Ovary (tissue), 9 donors: Measurements from ENCODE around the gene ADCK1. TPM values are rescaled to one million over a fixed set of nuclear protein-coding genes. Genes with fewer than 3 reads are reported as not detected.

Source experiments
- DNase-seq, 5 donors: peaks; one replicate each; pipeline ENCODE4 v3.0.0-alpha.2; 2019 to 2020
- H3K27ac ChIP-seq, 2 donors: fragments of 200-600 bp; one replicate each; pipeline versions ENCODE4 v1.5.1 to v1.8.0; 2019 to 2022
- H3K27me3 ChIP-seq: fragments of 200-600 bp; one replicate; pipeline ENCODE4 v1.8.0; 2022
- H3K36me3 ChIP-seq: fragments of 200-600 bp; sonication (generic); one replicate; pipeline ENCODE4 v1.5.1; 2019
- H3K4me1 ChIP-seq: one replicate; pipeline ENCODE4 v1.8.1; 2013; ENCODE audit warnings: mild to moderate bottlenecking, moderate library complexity; ENCODE audit not compliant: insufficient read depth
- H3K4me3 ChIP-seq: fragments of 200-600 bp; sonication (generic); one replicate; pipeline ENCODE4 v1.5.1; 2017
- H3K9me3 ChIP-seq, 2 donors: fragments of 200-600 bp in 1 of 2; sonication (generic) in 1 of 2; one replicate each; pipeline versions ENCODE4 v1.5.1 to v1.8.1; 2013 to 2019; ENCODE audit warnings: mild to moderate bottlenecking in 1 of 2, moderate library complexity in 1 of 2
- EP300 ChIP-seq: sonication (generic); formaldehyde crosslinking; IDR thresholded peaks from one replicate; pipeline ENCODE4 v1.6.1; 2017; ENCODE audit warnings: antibody characterized with exemption
- POLR2A ChIP-seq: fragments of 450-650 bp; IDR thresholded peaks from one replicate; pipeline ENCODE4 v1.6.1; 2017; ENCODE audit warnings: antibody characterized with exemption, mild to moderate bottlenecking, moderate library complexity
- WGBS, 3 donors: extraction: QIAGEN DNeasy Blood & Tissue Kit in 1 of 3; methylation state at CpG; one replicate each; pipeline versions ENCODE4 v1.1.5 to v1.1.7; 2013 to 2017; 5-methylcytosine and 5-hydroxymethylcytosine counted together
- intact Hi-C, 4 donors: fragments of 100-400 bp; cut with DNase I; formaldehyde crosslinking; loops; one replicate each; pipeline versions ENCODE4 v1.11.0 to v1.15.1; 2022 to 2023
- polyA plus RNA-seq, 2 donors: library from polyadenylated mRNA; stranded (reverse); fragments of 200-250 nt in 1 of 2; fragments of 350-450 nt in 1 of 2; fragmentation: Illumina TruSeq in 1 of 2; extraction: RNeasy Lipid Tissue Mini Kit (QIAGEN cat#74804) in 1 of 2; gene quantifications; one replicate each; pipeline ENCODE4 v1.2.3, GENCODE V29; 2013 to 2014
- total RNA-seq, 7 donors: library from RNA; depleted of rRNA in 2 of 7; stranded (reverse); fragments of >200 nt in 2 of 7; fragmentation: NEBNext Ultra II Directional in 3 of 7; extraction: Animal tissue kit (Norgen Biotek cat#: 25700) in 3 of 7; gene quantifications; one replicate each; pipeline versions ENCODE4 v1.1.0 to v1.2.4, GENCODE V29; 2016 to 2023
- TF ChIP-seq, protein P1 (sequence below), 3 donors: fragments of 450-650 bp in 2 of 3; fragments of 200-600 bp in 1 of 3; IDR thresholded peaks; one replicate each; pipeline versions ENCODE4 v1.5.1 to v1.8.0; 2016 to 2022; ENCODE audit warnings: antibody characterized with exemption in 3 of 3, mild to moderate bottlenecking in 1 of 3
- donor health status: DM: no; HTN: no; CAD: no; lungs with moderate emphysema.
- donor health status: DM: no; HTN: no; CAD: no.
- donor health status: Bipolar disorder and iron deficiency.
- donor health status: DM: yes; HTN: yes; CAD: no.
- donor health status: DM: no; HTN: no; CAD: no.
- donor health status: DM: yes; HTN: yes; CAD: no.

Gene ADCK1
- total and polyA plus RNA-seq, 9 donors: 1.7 to 7.9 (median 6.8) TPM

DNA sequence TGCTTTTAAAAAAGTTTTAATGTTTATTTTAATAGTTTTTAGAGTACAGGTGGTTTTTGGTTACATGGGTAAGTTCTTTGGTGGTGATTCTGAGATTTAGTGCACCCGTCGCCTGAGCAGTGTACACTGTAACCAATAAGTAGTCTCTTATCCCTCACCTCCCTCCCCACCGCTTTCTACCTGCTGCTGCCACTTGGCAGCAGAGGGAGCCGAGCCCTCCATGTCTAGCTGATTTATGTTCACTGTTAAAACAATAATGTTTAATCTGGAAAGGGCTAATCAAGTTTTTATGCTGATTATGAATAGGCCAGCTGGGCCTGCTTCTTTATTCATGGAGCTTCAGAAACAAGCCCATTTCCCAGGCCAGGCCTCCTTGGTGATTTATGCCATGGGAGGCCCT, 73.1 kb downstream of the ADCK1 start:
- 79 to 85% (median 84%) methylated on average over 4 of the region's 4 CpGs for WGBS, 3 donors
- intact Hi-C loops: no loop called here
- DNase-seq: no peak

DNA sequence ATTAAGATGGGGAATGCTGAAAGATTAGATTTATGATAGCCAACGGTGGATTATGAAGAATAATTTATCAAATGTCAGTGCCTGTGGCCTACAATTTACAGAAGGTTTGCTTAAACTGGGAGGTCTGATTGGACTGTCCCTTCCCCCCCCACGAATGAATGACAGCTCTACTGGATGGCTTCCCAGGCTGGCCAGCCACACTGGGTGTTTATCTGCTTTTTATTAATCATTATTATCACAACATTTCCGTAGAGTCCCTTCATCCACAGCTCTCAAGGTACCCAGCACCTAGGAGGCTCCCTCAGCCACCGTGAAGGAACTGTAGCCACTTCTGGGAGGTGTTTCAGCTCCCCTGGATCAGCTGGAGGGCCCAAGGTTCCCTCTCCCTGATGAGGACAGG, 78.9 kb downstream of the ADCK1 start:
- intact Hi-C loops: no loop called here
- H3K4me3 ChIP-seq: no peak overlapping the region
- no peak for DNase-seq
- H3K27ac ChIP-seq: no peak overlapping the region
- H3K9me3 ChIP-seq: no peaks in the 10 kb centered on the region
- H3K27me3 ChIP-seq: no peaks in the 10 kb centered on the region
- TF ChIP-seq EP300: no peak
- TF ChIP-seq, protein P1, sequence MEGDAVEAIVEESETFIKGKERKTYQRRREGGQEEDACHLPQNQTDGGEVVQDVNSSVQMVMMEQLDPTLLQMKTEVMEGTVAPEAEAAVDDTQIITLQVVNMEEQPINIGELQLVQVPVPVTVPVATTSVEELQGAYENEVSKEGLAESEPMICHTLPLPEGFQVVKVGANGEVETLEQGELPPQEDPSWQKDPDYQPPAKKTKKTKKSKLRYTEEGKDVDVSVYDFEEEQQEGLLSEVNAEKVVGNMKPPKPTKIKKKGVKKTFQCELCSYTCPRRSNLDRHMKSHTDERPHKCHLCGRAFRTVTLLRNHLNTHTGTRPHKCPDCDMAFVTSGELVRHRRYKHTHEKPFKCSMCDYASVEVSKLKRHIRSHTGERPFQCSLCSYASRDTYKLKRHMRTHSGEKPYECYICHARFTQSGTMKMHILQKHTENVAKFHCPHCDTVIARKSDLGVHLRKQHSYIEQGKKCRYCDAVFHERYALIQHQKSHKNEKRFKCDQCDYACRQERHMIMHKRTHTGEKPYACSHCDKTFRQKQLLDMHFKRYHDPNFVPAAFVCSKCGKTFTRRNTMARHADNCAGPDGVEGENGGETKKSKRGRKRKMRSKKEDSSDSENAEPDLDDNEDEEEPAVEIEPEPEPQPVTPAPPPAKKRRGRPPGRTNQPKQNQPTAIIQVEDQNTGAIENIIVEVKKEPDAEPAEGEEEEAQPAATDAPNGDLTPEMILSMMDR (IDR thresholded peaks at IDR 0.05): no peak
- no peak for TF ChIP-seq POLR2A
- H3K36me3 ChIP-seq: no peaks in the 10 kb centered on the region
- 55 to 59% (median 56%) methylated on average over 4 of the region's 4 CpGs for WGBS, 3 donors
- H3K4me1 ChIP-seq: peaks cover 2% of the 10 kb centered on the region

More for the DNA sequence above, 73.1 kb downstream of the ADCK1 start:
- H3K4me1 ChIP-seq: no peaks in the 10 kb centered on the region
- no peaks in the 10 kb centered on the region for H3K9me3 ChIP-seq
- no peaks in the 10 kb centered on the region for H3K36me3 ChIP-seq
- no peak overlapping the region for H3K4me3 ChIP-seq
- TF ChIP-seq, protein P1 (IDR thresholded peaks at IDR 0.05): no peak
- no peak for TF ChIP-seq POLR2A
- TF ChIP-seq EP300: no peak
- no peak overlapping the region for H3K27ac ChIP-seq
- H3K27me3 ChIP-seq: no peaks in the 10 kb centered on the region

DNA sequence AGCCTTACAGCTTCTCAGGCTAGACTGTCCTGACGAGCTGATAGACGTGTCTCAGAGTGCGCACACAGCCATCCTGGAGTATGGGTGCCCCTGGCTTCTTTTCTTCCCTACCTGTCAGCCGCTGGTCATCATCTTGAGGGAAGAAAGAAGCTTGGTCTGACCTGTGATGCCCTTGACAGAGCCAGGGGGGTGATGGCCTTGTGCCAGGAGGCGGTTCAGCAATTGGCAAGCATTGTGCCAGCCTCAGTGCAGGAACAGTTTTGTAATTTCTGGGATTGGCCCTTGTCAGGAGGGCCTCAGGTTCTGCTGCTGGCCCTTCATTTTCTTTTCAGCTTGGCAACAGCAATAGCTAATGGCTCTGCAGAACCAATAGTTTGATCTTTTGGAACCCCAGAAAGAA, 80.1 kb downstream of the ADCK1 start:
- intact Hi-C loops: no loop called here
- Histone ChIP-seq H3K36me3 (no peaks in the 10 kb centered on the region), H3K9me3 (no peaks in the 10 kb centered on the region), H3K4me1 (peaks cover 2% of the 10 kb centered on the region), H3K4me3 (no peak overlapping the region), H3K27me3 (no peaks in the 10 kb centered on the region), H3K27ac (no peak overlapping the region)
- no peak for DNase-seq
- 82 to 88% (median 82%) methylated on average over 5 of the region's 5 CpGs for WGBS, 3 donors
- TF ChIP-seq, protein P1 (IDR thresholded peaks at IDR 0.05): no peak
- TF ChIP-seq EP300 (no peak), POLR2A (no peak)

DNA sequence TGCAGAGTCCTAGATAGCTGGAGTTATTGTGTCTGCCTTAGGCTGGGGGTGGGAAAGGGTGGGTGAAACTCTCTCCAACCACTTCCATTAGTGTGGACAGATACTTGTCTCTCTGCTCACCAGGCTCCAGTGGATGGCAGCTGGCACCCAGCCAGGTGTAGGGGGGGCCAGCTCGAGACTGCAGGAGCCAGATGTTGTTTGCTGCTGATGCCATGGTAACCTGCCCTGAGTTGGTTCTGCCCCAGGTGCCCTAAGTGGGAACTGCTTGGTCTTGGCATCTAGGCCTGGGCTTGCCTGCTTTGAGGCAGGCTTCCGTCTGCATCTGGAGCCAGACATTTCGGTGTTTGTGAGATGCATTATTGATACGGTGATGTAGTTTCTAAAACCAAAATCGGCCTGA, 82.2 kb downstream of the ADCK1 start:
- H3K36me3 ChIP-seq: no peaks in the 10 kb centered on the region
- no peaks in the 10 kb centered on the region for H3K27me3 ChIP-seq
- no peaks in the 10 kb centered on the region for H3K9me3 ChIP-seq
- no peak for TF ChIP-seq POLR2A
- TF ChIP-seq, protein P1 (IDR thresholded peaks at IDR 0.05): no peak
- intact Hi-C loops: no loop called here
- H3K4me3 ChIP-seq: no peak overlapping the region
- peaks cover 2% of the 10 kb centered on the region for H3K4me1 ChIP-seq
- no peak overlapping the region for H3K27ac ChIP-seq
- 73 to 79% (median 78%) methylated on average over 5 of the region's 5 CpGs for WGBS, 3 donors
- DNase-seq: no peak

DNA sequence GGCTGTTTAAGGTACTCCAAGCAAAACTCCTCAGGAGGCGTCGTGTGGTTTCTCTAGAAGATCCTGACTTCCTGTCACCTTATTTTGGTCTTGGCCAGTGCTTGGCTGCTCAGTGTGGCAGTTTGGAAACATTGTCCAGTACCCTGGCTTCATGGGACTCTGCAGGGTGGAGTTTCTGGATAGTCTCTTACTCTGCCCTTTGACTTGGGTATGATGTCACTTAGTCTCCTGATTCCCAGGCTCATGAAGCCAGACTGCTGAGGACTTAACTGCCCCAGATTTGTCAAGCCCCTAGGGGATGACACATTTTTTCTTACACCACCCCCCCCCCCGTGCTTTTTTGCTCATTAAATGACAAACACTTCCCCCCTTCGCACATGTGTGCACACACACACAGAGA, 82.7 kb downstream of the ADCK1 start:
- Histone ChIP-seq H3K4me1 (peaks cover 2% of the 10 kb centered on the region), H3K9me3 (no peaks in the 10 kb centered on the region), H3K27ac (no peak overlapping the region), H3K27me3 (no peaks in the 10 kb centered on the region), H3K36me3 (no peaks in the 10 kb centered on the region), H3K4me3 (no peak overlapping the region)
- TF ChIP-seq, protein P1 (IDR thresholded peaks at IDR 0.05): no peak
- TF ChIP-seq POLR2A (no peak), EP300 (no peak)
- WGBS, 3 donors: 58 to 72% (median 65%) methylated on average over 4 of the region's 4 CpGs
- no peak for DNase-seq
- intact Hi-C loops: no loop called here
